ENCODE measurements around the gene IFRD2. TPM values are rescaled to one million over a fixed set of nuclear protein-coding genes. Genes with fewer than 3 reads are reported as not detected.

IFRD2 gene, protein sequence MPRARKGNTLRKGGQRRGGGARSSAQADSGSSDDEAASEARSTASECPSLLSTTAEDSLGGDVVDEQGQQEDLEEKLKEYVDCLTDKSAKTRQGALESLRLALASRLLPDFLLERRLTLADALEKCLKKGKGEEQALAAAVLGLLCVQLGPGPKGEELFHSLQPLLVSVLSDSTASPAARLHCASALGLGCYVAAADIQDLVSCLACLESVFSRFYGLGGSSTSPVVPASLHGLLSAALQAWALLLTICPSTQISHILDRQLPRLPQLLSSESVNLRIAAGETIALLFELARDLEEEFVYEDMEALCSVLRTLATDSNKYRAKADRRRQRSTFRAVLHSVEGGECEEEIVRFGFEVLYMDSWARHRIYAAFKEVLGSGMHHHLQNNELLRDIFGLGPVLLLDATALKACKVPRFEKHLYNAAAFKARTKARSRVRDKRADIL
- 10 to 100 TPM; 54.2 to 58.4 TPM for total RNA-seq

DNA sequence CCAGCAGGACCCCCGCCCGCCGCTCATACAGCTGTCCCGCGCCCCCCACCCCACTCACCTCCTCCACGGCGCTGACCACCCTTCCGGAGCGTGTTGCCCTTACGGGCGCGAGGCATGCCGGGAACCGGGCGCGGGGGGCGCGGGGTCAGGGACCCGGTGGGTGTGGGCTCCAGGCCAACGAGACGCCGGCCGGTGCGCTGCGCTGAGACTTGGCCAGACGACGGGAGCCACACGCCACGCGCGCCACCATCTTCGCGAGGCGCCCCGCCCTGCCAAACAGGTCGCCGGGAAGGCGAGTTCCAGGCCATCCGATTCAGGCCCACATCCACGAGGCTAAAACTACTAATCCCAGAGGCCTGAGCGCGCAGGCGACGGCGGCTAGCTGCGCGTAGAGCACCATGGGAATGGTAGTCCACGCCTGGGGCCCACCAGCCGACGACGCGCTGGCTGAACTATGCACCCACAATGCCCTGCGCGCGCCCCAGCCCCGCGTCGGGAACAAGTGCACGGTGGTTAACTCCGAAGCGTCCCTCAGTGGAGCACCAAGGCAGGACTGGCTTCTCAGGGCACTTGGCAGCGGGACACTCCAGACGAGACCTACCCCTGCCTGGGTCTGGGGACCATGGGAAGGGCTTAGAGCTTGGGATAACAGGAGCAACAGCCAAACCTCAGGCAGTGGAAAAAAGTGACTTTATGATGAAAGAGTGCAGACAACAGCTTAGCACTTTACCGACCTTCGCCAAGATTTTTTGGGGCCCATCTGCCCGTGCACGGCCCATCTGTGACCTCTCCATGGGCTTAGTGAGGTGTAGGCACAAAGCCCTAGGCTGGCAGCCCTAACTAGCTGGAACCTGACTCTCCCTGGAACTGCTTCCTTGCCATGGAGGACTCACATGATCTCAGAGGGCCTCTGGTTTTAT, at the start of gene IFRD2:
Gene IFRD2 (minus strand): TSS at position 271 of the 920 bp plus-strand sequence. CDS start 155 bp downstream, at position 116.

DNA sequence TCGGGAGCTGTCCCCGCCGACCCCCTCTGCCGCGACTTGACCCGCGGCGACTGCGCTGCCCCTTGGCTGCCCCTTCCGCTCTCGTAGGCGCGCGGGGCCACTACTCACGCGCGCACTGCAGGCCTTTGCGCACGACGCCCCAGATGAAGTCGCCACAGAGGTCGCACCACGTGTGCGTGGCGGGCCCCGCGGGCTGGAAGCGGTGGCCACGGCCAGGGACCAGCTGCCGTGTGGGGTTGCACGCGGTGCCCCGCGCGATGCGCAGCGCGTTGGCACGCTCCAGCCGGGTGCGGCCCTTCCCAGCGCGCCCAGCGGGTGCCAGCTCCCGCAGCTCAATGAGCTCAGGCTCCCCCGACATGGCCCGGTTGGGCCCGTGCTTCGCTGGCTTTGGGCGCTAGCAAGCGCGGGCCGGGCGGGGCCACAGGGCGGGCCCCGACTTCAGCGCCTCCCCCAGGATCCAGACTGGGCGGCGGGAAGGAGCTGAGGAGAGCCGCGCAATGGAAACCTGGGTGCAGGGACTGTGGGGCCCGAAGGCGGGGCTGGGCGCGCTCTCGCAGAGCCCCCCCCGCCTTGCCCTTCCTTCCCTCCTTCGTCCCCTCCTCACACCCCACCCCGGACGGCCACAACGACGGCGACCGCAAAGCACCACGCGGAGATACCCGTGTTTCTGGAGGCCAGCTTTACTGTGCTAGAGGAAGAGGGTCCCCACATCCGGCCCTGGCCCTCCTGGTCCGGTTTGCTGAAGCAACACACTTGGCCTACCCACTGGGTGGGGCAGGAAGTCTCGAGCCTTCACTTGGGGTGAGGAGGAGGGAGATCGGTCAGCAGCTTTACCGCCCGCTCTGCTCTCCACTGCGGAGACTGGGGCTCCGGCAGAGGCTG, 48.5 kb upstream of the IFRD2 start, which contains the start of gene RASSF1:
Gene RASSF1 (minus strand): TSS at position 389 of the 882 bp plus-strand sequence. CDS start 31 bp downstream, at position 358.

GRCh38 chr3:50327943-50328691, 35.9 kb upstream of the IFRD2 start, which contains the start of gene TUSC2:
TSS of gene TUSC2 (minus strand) at chr3:50328223. CDS start at chr3:50328099, 124 bp downstream.

DNA sequence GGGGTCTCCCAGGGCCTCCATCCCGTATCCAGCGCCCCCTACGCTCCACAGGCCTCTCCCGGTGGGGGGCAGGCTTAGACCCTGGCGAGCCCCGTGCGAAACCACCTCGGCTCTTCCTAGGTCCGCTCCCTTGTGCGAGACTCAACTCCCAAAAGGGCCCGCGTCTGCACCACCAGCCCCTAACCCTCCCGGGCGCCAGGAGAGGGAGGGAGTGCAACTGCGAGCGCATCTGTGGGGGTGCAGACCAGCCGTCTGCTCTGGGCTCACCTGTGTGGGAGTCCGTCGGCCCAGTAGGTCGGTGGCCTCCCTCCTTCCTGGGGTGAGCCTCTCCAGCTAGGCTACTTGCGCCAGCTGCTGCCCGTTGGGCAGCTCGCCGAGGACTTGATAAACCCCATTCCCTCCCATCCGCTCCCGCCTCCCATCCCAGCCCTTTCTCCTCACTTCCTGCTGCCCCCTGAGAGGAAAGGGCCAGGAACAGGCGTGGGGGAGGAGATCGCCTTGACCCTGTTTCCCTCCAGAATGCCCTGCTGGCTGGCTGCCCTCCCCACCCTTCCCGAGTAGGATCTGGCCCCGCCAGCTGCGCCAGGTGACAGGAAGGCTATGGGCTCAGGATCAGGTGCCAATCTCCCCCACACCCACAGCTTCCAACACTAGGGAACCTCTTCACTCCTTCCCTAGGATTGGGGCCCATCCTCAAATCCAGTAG, 30.3 kb upstream of the IFRD2 start, which contains the start of gene HYAL2:
Gene HYAL2 (minus strand): TSS at position 360 of the 706 bp plus-strand sequence. CDS start 2,256 bp downstream, outside the sequence.

DNA sequence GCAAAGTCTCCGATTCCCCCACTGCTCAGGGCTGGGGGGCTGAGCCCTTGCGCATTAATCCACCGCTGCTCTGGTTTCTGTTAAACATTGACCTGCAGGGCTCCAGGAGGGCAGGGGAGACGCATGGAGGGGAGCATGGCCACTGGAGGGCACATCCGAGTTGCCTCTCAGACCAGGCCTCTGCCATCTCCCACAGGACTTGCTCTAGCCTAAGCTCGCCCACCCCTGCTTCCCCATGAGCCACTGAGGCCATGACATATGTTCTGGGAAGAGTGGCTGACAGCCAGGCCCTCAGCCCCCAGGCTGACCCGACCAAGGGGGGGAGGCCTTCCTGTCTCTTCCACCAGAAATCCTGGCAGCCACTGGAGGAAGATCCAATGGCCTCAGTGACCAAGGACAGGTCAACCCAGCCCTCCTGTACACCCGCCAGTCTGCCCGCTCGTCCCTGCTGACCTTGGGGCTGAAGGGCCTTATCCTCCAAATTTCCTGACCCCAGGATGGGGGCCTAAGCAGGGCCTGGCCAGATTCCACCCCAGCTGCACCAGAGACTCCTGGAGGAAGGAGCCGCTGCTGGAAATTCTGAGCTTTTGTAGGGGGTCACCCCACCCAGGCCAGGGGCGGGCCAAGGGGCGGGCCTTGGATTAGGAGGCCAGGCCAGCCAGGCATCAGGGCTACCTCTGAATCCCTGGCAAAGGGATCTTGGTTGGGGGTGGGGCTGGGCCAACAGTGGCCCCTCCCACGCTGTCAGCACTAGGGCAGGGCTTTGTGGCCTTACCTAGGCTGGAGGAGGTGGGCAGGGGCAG, 11.0 kb upstream of the IFRD2 start, which contains the start of gene HYAL1:
Gene HYAL1 (minus strand): TSS at position 562 of the 803 bp plus-strand sequence. CDS start 618 bp downstream, outside the sequence.

GRCh38 chr3:50298836-50299637, 6.8 kb upstream of the IFRD2 start, which contains the start of the genes HYAL3 and NAA80:
TSS of gene HYAL3 (minus strand) at chr3:50299405. CDS start at chr3:50295602, 3,803 bp downstream.
TSS of gene NAA80 (minus strand) at chr3:50299405. CDS start at chr3:50297463, 1,942 bp downstream.

DNA sequence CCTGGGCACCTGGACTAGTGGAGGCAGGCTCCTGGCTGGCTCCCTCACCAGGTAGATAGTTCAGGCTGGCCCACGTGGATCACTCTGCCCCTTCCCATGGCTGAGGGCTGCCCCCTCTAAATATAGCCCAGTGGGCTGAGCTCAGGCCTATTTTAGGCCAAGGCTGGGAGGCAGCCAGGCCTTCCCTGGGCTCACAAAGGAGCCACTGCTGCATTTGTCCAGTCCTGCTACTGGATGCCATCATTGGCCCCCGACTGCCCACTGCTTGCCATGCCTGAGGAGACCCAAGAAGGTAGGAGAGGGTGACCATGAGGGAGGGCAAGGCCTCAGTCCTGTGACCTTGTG, 13.4 kb downstream of the IFRD2 start, which contains the start of gene LSMEM2:
Gene LSMEM2 (plus strand): TSS at position 208 of the 345 bp plus-strand sequence. CDS start 27 bp downstream, at position 235.

GRCh38 chr3:50268703-50269451, 23.4 kb downstream of the IFRD2 start, which contains the start of gene SEMA3B:
TSS of gene SEMA3B (plus strand) at chr3:50269147. CDS start at chr3:50269241, 94 bp downstream.

Other genes starting within 250 kb of the IFRD2 start
- gene RBM5, start 203.5 kb downstream of the IFRD2 start, total RNA-seq: 100 to 1,000 TPM; 204 to 206 TPM
- not detected for gene SEMA3F, start 137.1 kb downstream of the IFRD2 start, total RNA-seq
- gene GNAT1, start 100.8 kb downstream of the IFRD2 start, total RNA-seq: not detected
- not detected for gene SLC38A3, start 87.2 kb downstream of the IFRD2 start, total RNA-seq
- 100 to 1,000 TPM; 372 to 387 TPM for gene GNAI2, start 56.2 kb downstream of the IFRD2 start, total RNA-seq
- gene SEMA3B, start 23.3 kb downstream of the IFRD2 start, total RNA-seq: under 1 TPM; 0.30 to 0.34 TPM
- gene LSMEM2, start 13.3 kb downstream of the IFRD2 start, total RNA-seq: not detected
- 1 to 10 TPM; 6.3 to 7.0 TPM for gene HYAL3, start 7.0 kb upstream of the IFRD2 start, total RNA-seq
- gene NAA80, start 7.0 kb upstream of the IFRD2 start, total RNA-seq: 10 to 100 TPM; 33.2 to 35.3 TPM
- under 1 TPM; 0.24 to 0.40 TPM for gene HYAL1, start 11.1 kb upstream of the IFRD2 start, total RNA-seq
- gene HYAL2, start 30.3 kb upstream of the IFRD2 start, total RNA-seq: 1 to 10 TPM; 4.0 to 6.0 TPM
- 10 to 100 TPM; 15.5 TPM for gene TUSC2, start 35.8 kb upstream of the IFRD2 start, total RNA-seq
- gene RASSF1, start 48.4 kb upstream of the IFRD2 start, total RNA-seq: 100 to 1,000 TPM in 1 of 2 experiments, 10 to 100 TPM in 1; 96.2 to 102 TPM
- gene ZMYND10, start 53.3 kb upstream of the IFRD2 start, total RNA-seq: 1 to 10 TPM; 2.2 to 3.0 TPM
- 10 to 100 TPM; 44.2 to 45.0 TPM for gene NPRL2, start 58.3 kb upstream of the IFRD2 start, total RNA-seq
- 10 to 100 TPM; 33.7 to 35.8 TPM for gene CYB561D2, start 58.4 kb upstream of the IFRD2 start, total RNA-seq
- 10 to 100 TPM; 19.0 to 19.8 TPM for gene TMEM115, start 67.1 kb upstream of the IFRD2 start, total RNA-seq
- gene CACNA2D2, start 211.2 kb upstream of the IFRD2 start, total RNA-seq: under 1 TPM; 0.60 to 0.63 TPM

All from activated naive CD4-positive, alpha-beta T cell treated with anti-CD3 and anti-CD28 coated beads, Interleukin-2, amount 10 ng/mL, durations not matched to agents 5 hours and 36 hours (primary cell).